SK-N-SH treated with all-trans-retinoic acid at 6 μM for 48 hours (cell line): Measurements from ENCODE around the gene TGM1.
A peak's percentile ranks its signal among the peaks of the same experiment; 100 is the strongest.

Experiments used
- ATAC-seq: fragments of 200-7000 bp; cut with Tn5 transposase; 3 replicates; pipeline ENCODE4 v1.9.1; 2020; ENCODE audit warnings: mild to moderate bottlenecking, moderate library complexity
- ARNTL ChIP-seq: fragments of 450-650 bp; formaldehyde crosslinking; IDR thresholded peaks from 2 replicates; pipeline ENCODE4 v1.5.0; 2020; ENCODE audit warnings: low read depth, mild to moderate bottlenecking, moderate library complexity, borderline replicate concordance
- BACH2 ChIP-seq: fragments of 250-450 bp; sonication (Bioruptor Pico); IDR thresholded peaks from 2 replicates; pipeline ENCODE4 v1.9.0; 2021; ENCODE audit warnings: mild to moderate bottlenecking, borderline replicate concordance
- PPARA ChIP-seq: fragments of 250-450 bp; sonication (Bioruptor Pico); IDR thresholded peaks from 2 replicates; pipeline ENCODE4 v1.5.0; 2020; ENCODE audit warnings: mild to moderate bottlenecking, borderline replicate concordance
- RARB ChIP-seq: fragments of 250-450 bp; sonication (Bioruptor Pico); IDR thresholded peaks from 2 replicates; pipeline ENCODE4 v1.8.0; 2021; ENCODE audit warnings: mild to moderate bottlenecking, moderate library complexity
- ZFP3 ChIP-seq: fragments of 250-450 bp; sonication (Bioruptor Pico); IDR thresholded peaks from 2 replicates; pipeline ENCODE4 v1.5.0; 2020; ENCODE audit warnings: mild to moderate bottlenecking, moderate library complexity
- ZNF565 ChIP-seq: fragments of 450-650 bp; formaldehyde crosslinking; conservative IDR thresholded peaks from 2 replicates; pipeline ENCODE4 v1.5.0; 2020; ENCODE audit warnings: low read depth, mild to moderate bottlenecking, moderate library complexity
- ZNF70 ChIP-seq: fragments of 450-650 bp; formaldehyde crosslinking; IDR thresholded peaks from 2 replicates; pipeline ENCODE4 v1.5.0; 2020; ENCODE audit warnings: mild to moderate bottlenecking, moderate library complexity
- TF ChIP-seq, protein P1 (sequence below): fragments of 250-450 bp; sonication (Bioruptor Pico); IDR thresholded peaks from 2 replicates; pipeline ENCODE4 v1.5.1; 2020; ENCODE audit warnings: low read depth, mild to moderate bottlenecking, moderate library complexity
- TF ChIP-seq, protein P2 (sequence below): fragments of 250-450 bp; sonication (Bioruptor Pico); IDR thresholded peaks from 2 replicates; pipeline ENCODE4 v1.5.0; 2020; ENCODE audit warnings: mild to moderate bottlenecking, moderate library complexity
- TF ChIP-seq, protein P3 (sequence below): fragments of 250-450 bp; sonication (Bioruptor Pico); IDR thresholded peaks from 2 replicates; pipeline ENCODE4 v1.8.0; 2021; ENCODE audit warnings: low read depth, mild to moderate bottlenecking, moderate library complexity, borderline replicate concordance

Gene TGM1

DNA sequence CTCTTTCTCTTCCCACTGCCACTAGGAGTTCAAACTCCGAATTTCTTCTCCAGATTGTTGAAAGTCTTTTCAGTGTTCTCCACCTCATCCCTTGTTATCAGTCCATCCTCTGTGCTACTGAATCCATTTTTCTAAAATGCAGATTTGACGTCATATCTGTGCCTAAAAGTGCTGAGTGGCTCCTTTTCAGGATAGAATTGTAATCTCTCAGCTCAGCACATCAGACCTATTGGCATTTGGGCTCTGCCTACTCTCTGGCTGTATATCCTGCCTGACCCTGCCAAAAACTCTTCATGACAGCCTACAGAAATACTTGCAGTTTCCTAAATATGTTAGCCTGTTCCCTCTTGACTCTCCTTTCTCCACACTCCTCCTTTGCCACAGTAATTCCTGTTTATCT, 9.5 kb upstream of the TGM1 start (continued):
- TF ChIP-seq, protein P1, sequence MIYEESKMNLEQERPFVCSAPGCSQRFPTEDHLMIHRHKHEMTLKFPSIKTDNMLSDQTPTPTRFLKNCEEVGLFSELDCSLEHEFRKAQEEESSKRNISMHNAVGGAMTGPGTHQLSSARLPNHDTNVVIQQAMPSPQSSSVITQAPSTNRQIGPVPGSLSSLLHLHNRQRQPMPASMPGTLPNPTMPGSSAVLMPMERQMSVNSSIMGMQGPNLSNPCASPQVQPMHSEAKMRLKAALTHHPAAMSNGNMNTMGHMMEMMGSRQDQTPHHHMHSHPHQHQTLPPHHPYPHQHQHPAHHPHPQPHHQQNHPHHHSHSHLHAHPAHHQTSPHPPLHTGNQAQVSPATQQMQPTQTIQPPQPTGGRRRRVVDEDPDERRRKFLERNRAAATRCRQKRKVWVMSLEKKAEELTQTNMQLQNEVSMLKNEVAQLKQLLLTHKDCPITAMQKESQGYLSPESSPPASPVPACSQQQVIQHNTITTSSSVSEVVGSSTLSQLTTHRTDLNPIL: no peak
- no peak for TF ChIP-seq ARNTL (CRISPR knock-in tag)
- no peak for TF ChIP-seq ZNF565 (CRISPR knock-in tag)
- no peak for TF ChIP-seq ZNF70
- TF ChIP-seq RARB: no peak
- TF ChIP-seq, protein P2, sequence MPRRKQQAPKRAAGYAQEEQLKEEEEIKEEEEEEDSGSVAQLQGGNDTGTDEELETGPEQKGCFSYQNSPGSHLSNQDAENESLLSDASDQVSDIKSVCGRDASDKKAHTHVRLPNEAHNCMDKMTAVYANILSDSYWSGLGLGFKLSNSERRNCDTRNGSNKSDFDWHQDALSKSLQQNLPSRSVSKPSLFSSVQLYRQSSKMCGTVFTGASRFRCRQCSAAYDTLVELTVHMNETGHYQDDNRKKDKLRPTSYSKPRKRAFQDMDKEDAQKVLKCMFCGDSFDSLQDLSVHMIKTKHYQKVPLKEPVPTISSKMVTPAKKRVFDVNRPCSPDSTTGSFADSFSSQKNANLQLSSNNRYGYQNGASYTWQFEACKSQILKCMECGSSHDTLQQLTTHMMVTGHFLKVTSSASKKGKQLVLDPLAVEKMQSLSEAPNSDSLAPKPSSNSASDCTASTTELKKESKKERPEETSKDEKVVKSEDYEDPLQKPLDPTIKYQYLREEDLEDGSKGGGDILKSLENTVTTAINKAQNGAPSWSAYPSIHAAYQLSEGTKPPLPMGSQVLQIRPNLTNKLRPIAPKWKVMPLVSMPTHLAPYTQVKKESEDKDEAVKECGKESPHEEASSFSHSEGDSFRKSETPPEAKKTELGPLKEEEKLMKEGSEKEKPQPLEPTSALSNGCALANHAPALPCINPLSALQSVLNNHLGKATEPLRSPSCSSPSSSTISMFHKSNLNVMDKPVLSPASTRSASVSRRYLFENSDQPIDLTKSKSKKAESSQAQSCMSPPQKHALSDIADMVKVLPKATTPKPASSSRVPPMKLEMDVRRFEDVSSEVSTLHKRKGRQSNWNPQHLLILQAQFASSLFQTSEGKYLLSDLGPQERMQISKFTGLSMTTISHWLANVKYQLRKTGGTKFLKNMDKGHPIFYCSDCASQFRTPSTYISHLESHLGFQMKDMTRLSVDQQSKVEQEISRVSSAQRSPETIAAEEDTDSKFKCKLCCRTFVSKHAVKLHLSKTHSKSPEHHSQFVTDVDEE (CRISPR knock-in tag): no peak
- TF ChIP-seq, all 23 proteins: peak for 0

DNA sequence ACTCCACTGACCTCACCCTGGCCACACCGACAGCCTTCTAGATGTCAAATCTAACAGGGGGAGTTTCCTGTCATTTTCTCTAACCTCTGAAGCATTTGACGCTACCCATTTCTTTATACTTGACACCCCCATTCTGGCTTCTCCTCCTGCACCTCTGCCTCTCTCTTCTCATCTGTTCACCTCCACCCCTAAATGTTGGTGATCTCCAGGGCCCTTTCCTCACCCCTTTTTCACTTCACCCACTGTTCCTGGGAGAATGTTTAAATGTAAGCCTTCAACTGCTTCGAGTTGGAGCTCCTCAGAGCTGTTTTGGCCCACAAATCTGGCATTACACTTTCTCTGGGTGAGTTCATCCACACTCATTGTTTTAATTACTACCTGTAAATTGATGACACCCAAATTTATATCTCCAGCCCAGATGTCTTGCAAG, 8.9 kb upstream of the TGM1 start:
- TF ChIP-seq PPARA (CRISPR knock-in tag): no peak
- TF ChIP-seq, protein P1: no peak
- no peak for ATAC-seq

DNA sequence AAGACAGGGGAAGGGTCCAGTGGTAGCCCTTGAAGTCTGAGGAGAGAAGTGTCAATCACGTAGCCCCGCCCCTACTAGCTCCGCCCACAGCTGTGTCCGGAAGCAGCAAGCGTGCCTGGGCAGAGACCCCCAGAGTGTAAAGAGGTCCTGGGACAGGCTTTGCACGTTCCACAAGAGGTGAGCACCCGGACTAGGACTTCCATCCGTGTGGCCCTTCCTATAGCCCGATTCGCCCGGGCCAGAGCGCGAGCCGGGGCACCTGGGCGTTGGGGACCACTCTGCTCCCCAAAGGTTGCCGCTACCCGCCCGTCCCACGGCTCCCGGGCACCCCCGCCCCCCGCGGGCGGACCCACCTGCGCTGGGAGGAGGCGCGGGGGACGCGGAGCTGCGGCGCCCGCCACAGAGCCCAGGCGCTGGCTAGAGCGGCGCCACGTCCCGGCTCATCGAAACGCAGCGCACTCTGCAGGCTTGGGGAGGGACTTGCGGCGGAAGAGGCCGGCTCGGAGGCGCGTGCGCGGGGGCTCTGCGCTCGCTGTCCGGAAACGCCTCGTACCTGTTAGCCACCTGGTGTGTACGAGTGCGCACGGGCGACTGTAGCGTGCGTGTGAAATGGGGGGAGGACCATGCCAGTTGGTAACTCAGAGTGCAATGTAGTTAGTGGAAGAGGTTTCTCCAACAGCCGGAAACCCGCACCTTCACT, 8.3 kb upstream of the TGM1 start, which contains the start of gene RABGGTA:
Gene RABGGTA (minus strand): TSS at position 464 of the 700 bp plus-strand sequence. CDS start 482 bp downstream, outside the sequence.
- ATAC-seq: peak; percentile 99
- TF ChIP-seq, protein P2 (CRISPR knock-in tag): 0 out of 2 replicates have a peak, but pooled peaks have one; percentile 3
- TF ChIP-seq, protein P3, sequence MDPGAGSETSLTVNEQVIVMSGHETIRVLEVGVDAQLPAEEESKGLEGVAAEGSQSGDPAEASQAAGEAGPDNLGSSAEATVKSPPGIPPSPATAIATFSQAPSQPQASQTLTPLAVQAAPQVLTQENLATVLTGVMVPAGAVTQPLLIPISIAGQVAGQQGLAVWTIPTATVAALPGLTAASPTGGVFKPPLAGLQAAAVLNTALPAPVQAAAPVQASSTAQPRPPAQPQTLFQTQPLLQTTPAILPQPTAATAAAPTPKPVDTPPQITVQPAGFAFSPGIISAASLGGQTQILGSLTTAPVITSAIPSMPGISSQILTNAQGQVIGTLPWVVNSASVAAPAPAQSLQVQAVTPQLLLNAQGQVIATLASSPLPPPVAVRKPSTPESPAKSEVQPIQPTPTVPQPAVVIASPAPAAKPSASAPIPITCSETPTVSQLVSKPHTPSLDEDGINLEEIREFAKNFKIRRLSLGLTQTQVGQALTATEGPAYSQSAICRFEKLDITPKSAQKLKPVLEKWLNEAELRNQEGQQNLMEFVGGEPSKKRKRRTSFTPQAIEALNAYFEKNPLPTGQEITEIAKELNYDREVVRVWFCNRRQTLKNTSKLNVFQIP (CRISPR knock-in tag): no peak
- 0 out of 2 replicates have a peak, but pooled peaks have one; percentile 34 for TF ChIP-seq ZFP3 (CRISPR knock-in tag)

DNA sequence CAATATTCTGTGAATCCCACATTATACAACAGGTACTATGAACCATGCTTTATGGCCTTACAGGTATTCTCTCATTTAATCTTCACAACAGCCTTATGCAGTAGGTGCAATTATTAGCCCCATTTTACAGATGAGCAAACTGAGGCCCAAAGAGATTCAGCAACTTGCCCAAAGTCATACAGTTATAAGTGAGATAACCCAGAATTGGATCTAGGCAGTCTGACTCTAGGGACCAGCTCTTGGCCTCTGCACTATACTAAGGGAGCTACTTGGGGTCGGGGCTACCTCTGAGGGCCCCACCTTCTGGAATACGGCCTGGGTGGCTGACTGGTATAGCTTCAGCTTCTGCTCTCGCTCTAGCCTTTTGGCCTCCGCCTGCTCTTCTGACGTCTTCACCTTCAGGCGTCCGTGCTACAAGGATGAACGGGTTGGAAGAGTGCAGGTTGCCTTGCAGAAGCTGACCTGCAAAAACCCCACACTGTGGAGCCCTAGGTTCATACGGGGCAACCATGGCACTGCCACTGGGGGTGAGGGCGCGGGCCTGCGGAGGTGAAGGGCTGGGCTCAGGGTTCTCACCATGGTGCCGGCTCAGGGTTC, 7.7 kb upstream of the TGM1 start:
- TF ChIP-seq, protein P2 (CRISPR knock-in tag): 0 out of 2 replicates have a peak, but pooled peaks have one; percentile 10
- TF ChIP-seq ZNF565 (CRISPR knock-in tag) (no peak), BACH2 (CRISPR knock-in tag) (no peak)
- peak; percentile 54 for ATAC-seq
